ENCODE results near the gene UBXN7. TPM values are rescaled to one million over a fixed set of nuclear protein-coding genes. Genes with fewer than 3 reads are reported as not detected.
A peak's percentile ranks its signal among the peaks of the same experiment; 100 is the strongest.
"Not testable (repeated sequence)": the region's sequence is repeated elsewhere in the genome, so short reads cannot be mapped to it uniquely, and the experiment has no call there.

Gene UBXN7
- total RNA-seq, 2 donors from 2014 or later: 21.1 to 22.2 TPM

- no peak for TF ChIP-seq CTCF (IDR thresholded peaks at IDR 0.05)
- ATAC-seq (ENCODE audit: insufficient number of reproducible peaks, low FRiP score, low read depth): no peak
- Histone ChIP-seq H3K4me1 (ENCODE audit: control insufficient read depth in 1 of 2, low read depth in 2 of 2) (no peaks in the 10 kb centered on the region), H3K36me3 (no peaks in the 10 kb centered on the region), H3K27ac (no peak overlapping the region), H3K9me3 (no peaks in the 10 kb centered on the region), H3K4me3 (no peak overlapping the region), H3K27me3 (replicated peaks; ENCODE audit: insufficient read depth) (no peaks in the 10 kb centered on the region)
- no peak for DNase-seq (ENCODE audit: low spot score)
These were observed 12.3 kb upstream of the UBXN7 start for GRCh38 chr3:196444500-196444894.

- H3K27me3 ChIP-seq (replicated peaks; ENCODE audit: insufficient read depth): no peaks in the 10 kb centered on the region
These were observed 8.5 kb upstream of the UBXN7 start for GRCh38 chr3:196440696-196441095.

GRCh38 chr3:196440041-196440537 is 7.9 kb upstream of the UBXN7 start:
- Histone ChIP-seq H3K4me1 (ENCODE audit: control insufficient read depth in 1 of 2, low read depth in 2 of 2) (no peaks in the 10 kb centered on the region), H3K4me3 (no peak overlapping the region), H3K27ac (no peak overlapping the region), H3K36me3 (no peaks in the 10 kb centered on the region), H3K9me3 (no peaks in the 10 kb centered on the region), H3K27me3 (replicated peaks; ENCODE audit: insufficient read depth) (no peaks in the 10 kb centered on the region)
- ATAC-seq (ENCODE audit: insufficient number of reproducible peaks, low FRiP score, low read depth) (no peak), DNase-seq (ENCODE audit: low spot score) (no peak)
- no peak for TF ChIP-seq CTCF (IDR thresholded peaks at IDR 0.05)

More at GRCh38 chr3:196440696-196441095, 8.5 kb upstream of the UBXN7 start:
- TF ChIP-seq CTCF (IDR thresholded peaks at IDR 0.05): no peak
- Histone ChIP-seq H3K27ac (no peak overlapping the region), H3K9me3 (no peaks in the 10 kb centered on the region), H3K36me3 (no peaks in the 10 kb centered on the region), H3K4me3 (no peak overlapping the region), H3K4me1 (ENCODE audit: control insufficient read depth in 1 of 2, low read depth in 2 of 2) (no peaks in the 10 kb centered on the region)
- ATAC-seq (ENCODE audit: insufficient number of reproducible peaks, low FRiP score, low read depth) (no peak), DNase-seq (ENCODE audit: low spot score) (no peak)

GRCh38 chr3:196431181-196432136 is 768 bp downstream of the UBXN7 start:
- Histone ChIP-seq H3K4me3 (peak overlapping the region; percentile 94), H3K4me1 (ENCODE audit: control insufficient read depth in 1 of 2, low read depth in 2 of 2) (peaks cover 13% of the 10 kb centered on the region in 2 donors), H3K27ac (peak overlapping the region; percentile 80 to 86), H3K36me3 (no peaks in the 10 kb centered on the region), H3K9me3 (no peaks in the 10 kb centered on the region), H3K27me3 (replicated peaks; ENCODE audit: insufficient read depth) (no peaks in the 10 kb centered on the region)
- no peak for TF ChIP-seq CTCF (IDR thresholded peaks at IDR 0.05)
- ATAC-seq (ENCODE audit: insufficient number of reproducible peaks, low FRiP score, low read depth) (peak; percentile 26), DNase-seq (ENCODE audit: low spot score) (no peak)

GRCh38 chr3:196428041-196428440 is 4.2 kb downstream of the UBXN7 start:
- H3K4me3 ChIP-seq: no peak overlapping the region
- H3K36me3 ChIP-seq: no peaks in the 10 kb centered on the region
- H3K27ac ChIP-seq: no peak overlapping the region
- H3K4me1 ChIP-seq (ENCODE audit: control insufficient read depth in 1 of 2, low read depth in 2 of 2): peaks cover 14 to 16% of the 10 kb centered on the region in 2 donors
- TF ChIP-seq CTCF (IDR thresholded peaks at IDR 0.05): no peak
- DNase-seq (ENCODE audit: low spot score) (no peak), ATAC-seq (ENCODE audit: insufficient number of reproducible peaks, low FRiP score, low read depth) (no peak)
- H3K9me3 ChIP-seq: no peaks in the 10 kb centered on the region
- no peaks in the 10 kb centered on the region for H3K27me3 ChIP-seq (replicated peaks; ENCODE audit: insufficient read depth)

GRCh38 chr3:196424421-196424820 is 7.8 kb downstream of the UBXN7 start:
- peaks cover 12 to 16% of the 10 kb centered on the region in 2 donors for H3K4me1 ChIP-seq (ENCODE audit: control insufficient read depth in 1 of 2, low read depth in 2 of 2)
- H3K9me3 ChIP-seq; H3K27me3 ChIP-seq (replicated peaks; ENCODE audit: insufficient read depth); H3K36me3 ChIP-seq; H3K27ac ChIP-seq; ATAC-seq (ENCODE audit: insufficient number of reproducible peaks, low FRiP score, low read depth); DNase-seq (ENCODE audit: low spot score); H3K4me3 ChIP-seq: not testable (repeated sequence)

Measured in thoracic aorta (tissue), 2 donors.